Stomach (tissue), 4 donors: Measurements from ENCODE around the gene PTOV1.

Experiments
- CTCF ChIP-seq, 7 experiments: fragments of 450-650 bp in 4 of 7; fragments of 200-600 bp in 3 of 7; sonication (generic) in 3 of 7; IDR thresholded peaks; one replicate each; pipeline ENCODE4 v1.5.1; 2016 to 2019; ENCODE audit warnings: antibody characterized with exemption in 7 of 7, control low read depth in 2 of 7, mild to moderate bottlenecking in 1 of 7
- EP300 ChIP-seq: sonication (generic); formaldehyde crosslinking; IDR thresholded peaks from one replicate; pipeline ENCODE4 v1.6.1; 2017; ENCODE audit warnings: antibody characterized with exemption

- TF ChIP-seq CTCF (IDR thresholded peaks at IDR 0.05) (no peak), EP300 (no peak)
These were observed 59.2 kb downstream of the PTOV1 start for GRCh38 chr19:49910179-49910578.
